ENCODE data around the gene RTL1.

Gene RTL1

DNA sequence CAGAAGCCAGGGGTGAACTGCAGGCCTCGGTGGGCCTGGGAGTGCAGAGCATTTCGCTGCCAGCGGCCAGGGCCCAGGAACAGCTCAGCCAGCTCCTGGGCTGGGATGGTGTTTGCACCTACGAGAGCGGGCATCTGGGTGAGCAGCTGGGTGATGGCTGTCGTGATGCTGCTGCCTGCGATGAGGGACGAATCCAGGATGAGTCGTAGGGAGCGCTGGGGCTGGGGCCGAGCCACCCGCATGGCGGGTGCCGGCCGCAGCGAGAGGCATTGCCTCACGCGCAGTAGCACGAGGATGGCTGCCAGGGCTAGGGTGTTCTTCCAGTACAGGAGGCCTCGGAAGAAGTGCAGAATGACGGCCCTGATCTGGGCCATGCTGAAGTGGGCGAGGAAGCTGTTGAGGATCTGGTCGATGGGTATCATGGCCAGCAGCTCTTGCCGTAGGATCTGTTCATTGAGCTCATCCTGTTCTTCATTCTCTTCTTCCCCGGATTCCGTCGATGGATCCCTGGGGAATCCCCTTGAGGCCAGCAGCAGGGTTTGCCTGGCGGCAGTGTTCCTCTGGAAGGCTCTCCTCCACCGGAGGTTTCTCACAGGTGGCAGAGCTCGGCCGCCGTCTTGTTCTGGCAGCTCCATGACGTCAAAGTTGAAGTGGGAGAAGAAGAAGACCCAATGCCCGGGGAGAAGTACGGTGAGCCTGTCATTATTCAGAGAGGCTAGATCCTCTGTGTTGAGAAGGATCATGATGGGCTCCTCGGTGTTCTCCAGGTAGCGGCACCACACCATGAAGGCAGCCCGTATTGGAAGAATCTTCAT lies 22.1 kb downstream of the RTL1 start:
- no peak for FAIRE-seq
- DNase-seq (ENCODE audit: insufficient read length, low spot score) = no peak
- no peak for TF ChIP-seq CTCF (IDR thresholded peaks at IDR 0.05; ENCODE audit: insufficient read depth, missing control alignments)

GRCh38 chr14:100880271-100881101 lies 23.0 kb downstream of the RTL1 start:
- DNase-seq (ENCODE audit: insufficient read length, low spot score) = no peak
- no peak for FAIRE-seq
- no peak for TF ChIP-seq CTCF (IDR thresholded peaks at IDR 0.05; ENCODE audit: insufficient read depth, missing control alignments)

GRCh38 chr14:100879782-100880181 lies 23.7 kb downstream of the RTL1 start:
- no peak for FAIRE-seq
- DNase-seq (ENCODE audit: insufficient read length, low spot score) = no peak

DNA sequence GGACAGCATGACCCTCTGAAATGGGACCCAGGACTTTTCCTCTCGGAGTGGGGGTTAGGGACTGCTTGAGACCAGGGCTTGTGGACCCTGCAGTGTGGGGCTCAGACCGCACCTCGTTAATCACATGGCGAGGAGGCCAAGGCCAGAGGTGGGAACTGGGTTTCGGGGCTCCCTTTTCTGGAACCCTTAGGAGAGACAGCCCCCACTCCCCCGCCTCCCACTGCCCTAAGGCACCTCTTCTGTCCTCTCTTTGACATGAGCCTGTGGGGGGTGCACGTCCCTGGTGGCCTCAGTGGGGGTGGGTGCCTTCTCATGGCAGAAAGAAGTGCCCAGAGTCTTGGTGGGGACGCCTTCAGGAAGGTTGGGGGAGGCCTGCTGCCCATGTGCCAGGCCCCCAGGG lies 24.3 kb downstream of the RTL1 start:
- DNase-seq (ENCODE audit: insufficient read length, low spot score) (no peak), FAIRE-seq (no peak)
- no peak for TF ChIP-seq CTCF (IDR thresholded peaks at IDR 0.05; ENCODE audit: insufficient read depth, missing control alignments)

More at GRCh38 chr14:100879782-100880181, 23.7 kb downstream of the RTL1 start:
- no peak for TF ChIP-seq CTCF (IDR thresholded peaks at IDR 0.05; ENCODE audit: insufficient read depth, missing control alignments)

DNA sequence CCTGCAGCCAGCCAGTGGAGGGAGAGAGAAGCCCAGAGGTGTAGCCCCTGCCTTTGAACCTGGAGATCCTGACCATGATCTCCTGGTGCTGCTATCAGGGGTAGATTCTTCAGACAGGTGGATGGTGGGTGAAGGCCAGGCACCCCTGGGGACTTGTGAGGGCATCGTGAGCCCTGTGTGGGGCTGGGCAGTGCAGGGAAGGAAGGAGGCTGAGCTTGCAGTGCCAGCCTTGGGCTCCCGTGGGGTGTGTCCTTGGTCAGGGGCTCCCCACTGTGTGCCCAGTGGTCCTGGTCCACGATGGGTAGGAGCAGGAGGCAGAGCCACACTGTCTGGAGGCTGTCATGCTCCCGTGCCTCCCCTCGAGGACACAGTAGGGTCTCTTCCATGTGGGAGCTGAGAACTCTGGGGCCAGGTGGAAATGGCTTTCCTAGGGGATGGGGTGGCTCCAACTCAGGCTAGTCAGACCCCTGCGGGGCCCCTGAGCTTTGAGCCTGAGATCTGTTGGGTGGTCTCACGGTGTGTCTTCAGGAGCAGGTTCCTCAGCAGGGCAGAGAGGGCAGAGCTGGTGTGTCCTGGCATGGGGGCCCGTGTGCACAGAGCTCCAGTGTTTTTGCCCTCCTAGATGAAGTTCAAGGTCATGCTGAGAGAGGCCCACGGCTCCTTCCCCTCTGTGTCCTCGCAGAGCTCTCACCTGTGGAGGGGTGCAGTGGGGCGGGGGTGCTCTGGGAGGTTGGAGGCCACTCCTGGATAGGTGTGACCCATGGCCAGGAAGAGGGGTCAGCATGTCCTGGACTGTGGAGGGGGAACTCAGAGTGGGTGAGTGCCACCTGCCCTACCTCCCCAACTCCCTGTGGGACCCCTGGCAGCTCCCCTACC lies 25.0 kb downstream of the RTL1 start:
- FAIRE-seq = no peak
- no peak for TF ChIP-seq CTCF (IDR thresholded peaks at IDR 0.05; ENCODE audit: insufficient read depth, missing control alignments)
- DNase-seq (ENCODE audit: insufficient read length, low spot score) = no peak

GRCh38 chr14:100875861-100876590 lies 27.5 kb downstream of the RTL1 start:
- no peak for TF ChIP-seq CTCF (IDR thresholded peaks at IDR 0.05; ENCODE audit: insufficient read depth, missing control alignments)
- DNase-seq (ENCODE audit: insufficient read length, low spot score) = no peak
- FAIRE-seq = no peak

Data from D721Med (cell line).